Sigmoid colon (tissue), 7 donors: Measurements from ENCODE around the gene CPM. TPM values are rescaled to one million over a fixed set of nuclear protein-coding genes. Genes with fewer than 3 reads are reported as not detected.

Experiments used
- DNase-seq: peaks from one replicate; pipeline ENCODE4 v3.0.0-alpha.2; 2019
- H3K27ac ChIP-seq, 4 donors: fragments of 200-600 bp; sonication (generic); one replicate each; pipeline ENCODE4 v1.5.1; 2016 to 2019; ENCODE audit warnings: mild to moderate bottlenecking in 1 of 4
- H3K27me3 ChIP-seq, 3 donors: fragments of 200-600 bp; sonication (generic); one replicate each; pipeline ENCODE4 v1.5.1; 2019; ENCODE audit warnings: mild to moderate bottlenecking in 1 of 3
- H3K36me3 ChIP-seq, 4 donors: fragments of 200-600 bp; sonication (generic); one replicate each; pipeline ENCODE4 v1.5.1; 2016 to 2019
- H3K4me1 ChIP-seq, 4 donors: fragments of 200-600 bp; sonication (generic); one replicate each; pipeline ENCODE4 v1.5.1; 2017 to 2019
- H3K4me3 ChIP-seq, 4 donors: fragments of 200-600 bp; sonication (generic); one replicate each; pipeline ENCODE4 v1.5.1; 2017 to 2019; ENCODE audit warnings: mild to moderate bottlenecking in 2 of 4, moderate library complexity in 1 of 4
- H3K9me3 ChIP-seq, 4 donors: fragments of 200-600 bp in 3 of 4; sonication (generic) in 3 of 4; one replicate each; pipeline versions ENCODE4 v1.5.1 to v1.6.1; 2013 to 2019
- EP300 ChIP-seq, 4 donors: sonication (generic); formaldehyde crosslinking; IDR thresholded peaks; one replicate each; pipeline ENCODE4 v1.6.1; 2017; ENCODE audit warnings: antibody characterized with exemption in 4 of 4
- POLR2A ChIP-seq, 2 donors: fragments of 450-650 bp; IDR thresholded peaks; one replicate each; pipeline ENCODE4 v1.6.1; 2016; ENCODE audit warnings: antibody characterized with exemption in 2 of 2, mild to moderate bottlenecking in 2 of 2, moderate library complexity in 2 of 2
- POLR2AphosphoS5 ChIP-seq, 4 donors: sonication (generic); formaldehyde crosslinking; IDR thresholded peaks; one replicate each; pipeline ENCODE4 v1.6.1; 2017; ENCODE audit warnings: antibody characterized with exemption in 4 of 4
- WGBS, 2 donors: extraction: QIAGEN DNeasy Blood & Tissue Kit; methylation state at CpG; one replicate each; pipeline ENCODE4 v1.1.7; 2013; 5-methylcytosine and 5-hydroxymethylcytosine counted together
- intact Hi-C: fragments of 100-400 bp; cut with DNase I; formaldehyde crosslinking; loops from one replicate; pipeline ENCODE4 v1.15.1; 2023
- polyA plus RNA-seq, 3 donors: library from polyadenylated mRNA; stranded (reverse); fragments of 200-250 nt; gene quantifications; one replicate each; pipeline ENCODE4 v1.2.3, GENCODE V29; 2013
- total RNA-seq, 4 donors: library from RNA; depleted of rRNA; stranded (reverse); fragments of >200 nt; gene quantifications; one replicate each; pipeline ENCODE4 v1.1.0, GENCODE V29; 2016
- TF ChIP-seq, protein P1 (sequence below), 4 experiments: fragments of 450-650 bp in 3 of 4; fragments of 200-600 bp in 1 of 4; IDR thresholded peaks; one replicate each; pipeline ENCODE4 v1.5.1; 2016 to 2019; ENCODE audit warnings: antibody characterized with exemption in 4 of 4, mild to moderate bottlenecking in 3 of 4, moderate library complexity in 2 of 4
- donor health status: healthy with polysubstance abuse.
- donor health status: Bipolar disorder and iron deficiency.
- donor health status: healthy.

The CPM gene
- total and polyA plus RNA-seq, 7 donors = 15.3 to 81.0 (median 36.5) TPM

DNA sequence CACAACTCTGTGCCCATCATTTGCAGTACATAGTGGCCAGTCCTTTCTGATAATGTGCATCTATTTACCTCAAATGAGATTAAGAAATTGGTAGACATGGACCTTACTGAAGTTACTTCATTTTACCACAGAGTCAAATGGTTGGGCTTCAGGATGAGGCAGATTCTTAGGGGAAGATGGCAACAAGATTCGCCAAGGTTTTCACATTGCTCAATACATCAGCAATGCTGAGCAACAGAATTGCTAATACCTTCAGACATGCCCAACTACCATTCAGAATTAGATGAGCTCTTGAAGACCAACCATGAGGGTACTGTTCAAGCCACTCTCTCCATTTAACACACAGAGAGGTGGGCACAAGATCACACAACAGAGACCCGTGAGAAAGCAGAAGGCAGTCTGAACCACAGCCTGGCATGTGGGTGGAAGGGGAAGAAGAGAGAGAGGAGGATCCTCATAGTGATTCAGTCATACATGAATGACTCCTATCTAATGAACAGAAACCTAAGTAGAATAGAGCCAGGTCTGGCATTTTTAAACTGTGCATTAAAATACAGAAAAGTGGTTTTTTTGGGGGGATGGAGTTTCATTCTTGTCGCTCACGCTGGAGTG is 28.5 kb downstream of the CPM start:
- TF ChIP-seq POLR2AphosphoS5 (IDR thresholded peaks at IDR 0.05) (no peak), POLR2A (IDR thresholded peaks at IDR 0.05) (no peak), EP300 (IDR thresholded peaks at IDR 0.05) (no peak)
- TF ChIP-seq, protein P1, sequence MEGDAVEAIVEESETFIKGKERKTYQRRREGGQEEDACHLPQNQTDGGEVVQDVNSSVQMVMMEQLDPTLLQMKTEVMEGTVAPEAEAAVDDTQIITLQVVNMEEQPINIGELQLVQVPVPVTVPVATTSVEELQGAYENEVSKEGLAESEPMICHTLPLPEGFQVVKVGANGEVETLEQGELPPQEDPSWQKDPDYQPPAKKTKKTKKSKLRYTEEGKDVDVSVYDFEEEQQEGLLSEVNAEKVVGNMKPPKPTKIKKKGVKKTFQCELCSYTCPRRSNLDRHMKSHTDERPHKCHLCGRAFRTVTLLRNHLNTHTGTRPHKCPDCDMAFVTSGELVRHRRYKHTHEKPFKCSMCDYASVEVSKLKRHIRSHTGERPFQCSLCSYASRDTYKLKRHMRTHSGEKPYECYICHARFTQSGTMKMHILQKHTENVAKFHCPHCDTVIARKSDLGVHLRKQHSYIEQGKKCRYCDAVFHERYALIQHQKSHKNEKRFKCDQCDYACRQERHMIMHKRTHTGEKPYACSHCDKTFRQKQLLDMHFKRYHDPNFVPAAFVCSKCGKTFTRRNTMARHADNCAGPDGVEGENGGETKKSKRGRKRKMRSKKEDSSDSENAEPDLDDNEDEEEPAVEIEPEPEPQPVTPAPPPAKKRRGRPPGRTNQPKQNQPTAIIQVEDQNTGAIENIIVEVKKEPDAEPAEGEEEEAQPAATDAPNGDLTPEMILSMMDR (IDR thresholded peaks at IDR 0.05) = no peak
- H3K4me3 ChIP-seq = no peak overlapping the region
- intact Hi-C loops = no loop called here
- no peaks in the 10 kb centered on the region for H3K4me1 ChIP-seq
- no peaks in the 10 kb centered on the region for H3K36me3 ChIP-seq
- no peaks in the 10 kb centered on the region for H3K9me3 ChIP-seq
- H3K27ac ChIP-seq = no peak overlapping the region
- WGBS, 2 donors = 70 to 77% methylated on average over 4 of the region's 4 CpGs
- no peak for DNase-seq
- H3K27me3 ChIP-seq = no peaks in the 10 kb centered on the region

DNA sequence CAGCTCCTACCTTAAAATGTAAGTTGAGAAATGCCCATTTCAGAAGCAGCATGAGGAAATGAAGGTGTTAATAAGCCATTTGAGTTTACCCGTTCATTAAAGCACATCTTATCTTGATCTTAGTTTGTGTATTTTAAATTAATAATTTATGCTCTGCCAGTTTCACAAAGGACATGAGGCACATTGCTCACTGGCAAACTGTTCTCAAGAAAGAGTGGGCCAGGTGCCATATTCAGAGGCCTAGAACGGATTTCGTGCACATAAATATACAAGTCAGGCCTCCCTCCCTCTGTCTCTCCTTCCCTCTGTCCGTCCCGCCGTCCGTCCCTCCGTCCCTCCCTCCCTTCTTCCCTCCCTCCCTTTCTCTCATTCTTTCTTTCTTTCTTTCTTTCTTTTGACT is 29.5 kb downstream of the CPM start:
- no peak for TF ChIP-seq EP300 (IDR thresholded peaks at IDR 0.05)
- no peak for TF ChIP-seq POLR2A (IDR thresholded peaks at IDR 0.05)
- TF ChIP-seq, protein P1 (IDR thresholded peaks at IDR 0.05) = no peak
- TF ChIP-seq POLR2AphosphoS5 (IDR thresholded peaks at IDR 0.05) = no peak
- intact Hi-C loops = no loop called here
- DNase-seq = no peak
- Histone ChIP-seq H3K27me3 (no peaks in the 10 kb centered on the region), H3K9me3 (no peaks in the 10 kb centered on the region), H3K27ac (no peak overlapping the region), H3K4me1 (no peaks in the 10 kb centered on the region), H3K36me3 (no peaks in the 10 kb centered on the region), H3K4me3 (no peak overlapping the region)
- WGBS, 2 donors = 86 to 94% methylated on average over 8 of the region's 8 CpGs

DNA sequence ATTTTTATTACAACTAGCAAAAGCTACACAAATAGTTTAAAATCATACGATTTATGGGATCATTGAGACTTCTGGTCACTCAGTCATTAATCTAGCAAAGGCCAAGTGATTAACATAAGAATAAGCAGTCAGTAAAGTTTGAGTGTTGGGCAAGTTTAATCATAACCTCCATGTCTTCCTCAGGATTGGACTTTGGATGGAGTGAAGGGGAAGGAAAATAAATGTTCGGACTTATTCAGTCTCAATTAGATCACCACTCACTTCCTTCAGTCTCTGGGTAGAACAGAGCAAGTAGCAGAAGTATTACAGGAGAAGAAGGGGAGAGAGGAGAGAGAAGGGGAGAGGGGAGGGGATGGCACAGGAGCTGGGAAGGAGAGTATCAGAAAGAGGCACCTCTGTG is 31.4 kb downstream of the CPM start:
- WGBS, 2 donors = 53 to 83% methylated on average over 2 of the region's 2 CpGs
- H3K4me3 ChIP-seq = no peak overlapping the region

DNA sequence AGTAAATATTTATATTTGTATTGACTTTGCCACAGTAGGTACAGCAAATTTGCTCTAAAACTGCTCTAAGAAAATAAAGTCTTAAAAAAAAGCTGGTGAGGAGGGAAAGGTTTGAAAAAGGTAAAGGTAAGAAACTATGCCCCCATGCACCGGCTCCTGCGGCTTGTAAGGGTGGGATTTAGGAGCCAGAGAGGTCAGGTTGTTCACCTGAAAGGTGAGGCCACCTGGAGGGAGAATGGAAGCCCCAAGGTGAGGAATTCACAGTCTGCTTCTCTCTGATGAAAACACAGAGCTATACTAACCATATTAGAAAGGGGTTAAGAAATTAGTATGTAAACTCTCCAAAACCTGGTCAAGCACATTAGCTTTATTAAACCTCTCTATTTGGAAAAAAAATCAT is 31.8 kb downstream of the CPM start:
- H3K4me1 ChIP-seq = no peaks in the 10 kb centered on the region
- no peak for DNase-seq
- H3K4me3 ChIP-seq = no peak overlapping the region
- TF ChIP-seq, protein P1 (IDR thresholded peaks at IDR 0.05) = no peak
- TF ChIP-seq POLR2AphosphoS5 (IDR thresholded peaks at IDR 0.05) = no peak
- TF ChIP-seq EP300 (IDR thresholded peaks at IDR 0.05) = no peak
- TF ChIP-seq POLR2A (IDR thresholded peaks at IDR 0.05) = no peak
- H3K36me3 ChIP-seq = no peaks in the 10 kb centered on the region
- H3K9me3 ChIP-seq = no peaks in the 10 kb centered on the region
- H3K27me3 ChIP-seq = no peaks in the 10 kb centered on the region
- intact Hi-C loops = no loop called here
- WGBS, 2 donors = 97% methylated on average over 2 of the region's 2 CpGs
- H3K27ac ChIP-seq = no peak overlapping the region

More for the DNA sequence above, 31.4 kb downstream of the CPM start:
- no peaks in the 10 kb centered on the region for H3K4me1 ChIP-seq
- no peak for DNase-seq
- no peak overlapping the region for H3K27ac ChIP-seq
- no peaks in the 10 kb centered on the region for H3K9me3 ChIP-seq
- TF ChIP-seq POLR2A (IDR thresholded peaks at IDR 0.05) (no peak), EP300 (IDR thresholded peaks at IDR 0.05) (no peak), POLR2AphosphoS5 (IDR thresholded peaks at IDR 0.05) (no peak)
- TF ChIP-seq, protein P1 (IDR thresholded peaks at IDR 0.05) = no peak
- no peaks in the 10 kb centered on the region for H3K36me3 ChIP-seq
- H3K27me3 ChIP-seq = no peaks in the 10 kb centered on the region
- intact Hi-C loops = no loop called here

DNA sequence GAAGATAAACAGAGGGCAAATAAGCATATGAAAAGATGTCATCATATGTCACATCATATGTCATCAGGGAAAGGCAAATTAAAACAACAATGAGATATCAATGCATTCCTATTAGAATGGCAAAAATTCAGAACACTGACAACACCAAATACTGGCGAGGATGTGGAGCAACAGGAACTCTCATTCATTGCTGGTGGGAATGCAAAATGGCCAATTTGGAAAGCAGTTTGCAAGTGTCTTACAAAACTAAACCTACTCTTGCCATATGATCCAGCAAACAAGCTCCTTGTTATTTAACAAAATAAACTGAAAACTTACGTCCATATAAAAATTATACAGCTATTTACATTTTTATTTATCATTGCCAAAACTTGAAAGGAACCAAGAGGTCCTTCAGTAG is 32.7 kb downstream of the CPM start:
- 45 to 46% methylated on average over 2 of the region's 2 CpGs for WGBS, 2 donors
- intact Hi-C loops = no loop called here
- TF ChIP-seq POLR2A (IDR thresholded peaks at IDR 0.05) (no peak), EP300 (IDR thresholded peaks at IDR 0.05) (no peak)
- TF ChIP-seq, protein P1 (IDR thresholded peaks at IDR 0.05) = no peak

More for the DNA sequence above, 32.7 kb downstream of the CPM start:
- Histone ChIP-seq H3K4me1 (no peaks in the 10 kb centered on the region), H3K36me3 (no peaks in the 10 kb centered on the region), H3K4me3 (no peak overlapping the region), H3K27ac (no peak overlapping the region), H3K27me3 (no peaks in the 10 kb centered on the region), H3K9me3 (no peaks in the 10 kb centered on the region)
- DNase-seq = no peak
